BLaER1 treated with 17β-estradiol and CSF1 and Interleukin-3, amounts not matched to agents 10 nM and 100 nM (cell line): ENCODE measurements around the gene PSMA2.

Source experiments
- H3K27ac ChIP-seq, 11 experiments: shearing (Covaris generic); formaldehyde crosslinking; 2 replicates each; pipeline ENCODE4 v1.8.1; 2022
- H3K27me3 ChIP-seq, 11 experiments: shearing (Covaris generic); formaldehyde crosslinking; 2 replicates each; pipeline ENCODE4 v1.8.1; 2022
- H3K36me3 ChIP-seq, 11 experiments: shearing (Covaris generic); formaldehyde crosslinking; 2 replicates each; pipeline ENCODE4 v1.8.1; 2022
- H3K4me1 ChIP-seq, 10 experiments: shearing (Covaris generic); formaldehyde crosslinking; 2 replicates each; pipeline ENCODE4 v1.8.1; 2022
- H3K4me2 ChIP-seq, 11 experiments: shearing (Covaris generic); formaldehyde crosslinking; 2 replicates each; pipeline ENCODE4 v1.8.1; 2022
- H3K4me3 ChIP-seq, 10 experiments: shearing (Covaris generic); formaldehyde crosslinking; 2 replicates each; pipeline ENCODE4 v1.8.1; 2022
- H3K9ac ChIP-seq, 11 experiments: shearing (Covaris generic); formaldehyde crosslinking; 2 replicates each; pipeline ENCODE4 v1.8.1; 2022
- H3K9me3 ChIP-seq, 11 experiments: shearing (Covaris generic); formaldehyde crosslinking; replicated peaks in 1 of 11; 2 replicates each; pipeline ENCODE4 v1.8.1; 2022
- H4K20me1 ChIP-seq, 11 experiments: shearing (Covaris generic); formaldehyde crosslinking; 2 replicates each; pipeline ENCODE4 v1.8.1; 2022
- Cebpa-rat ChIP-seq, 11 experiments: shearing (Covaris generic); IDR thresholded peaks; 2 replicates each; pipeline ENCODE4 v1.8.1; 2022

PSMA2 gene

GRCh38 chr7:42932811-42933591, 1.0 kb upstream of the PSMA2 start:
- peaks cover 27 to 79% (median 53%) of the 10 kb centered on the region in 11 experiments; a peak in 20 of 22 replicates for H4K20me1 ChIP-seq
- peak overlapping the region; percentile 80 to 96 (median 90) for H3K4me3 ChIP-seq
- no peak for TF ChIP-seq Cebpa-rat (IDR thresholded peaks at IDR 0.05)
- peaks cover 24 to 64% (median 33%) of the 10 kb centered on the region in 11 experiments for H3K36me3 ChIP-seq
- peaks cover 36 to 50% (median 46%) of the 10 kb centered on the region in 10 experiments for H3K4me1 ChIP-seq
- H3K27me3 ChIP-seq, result no peaks in the 10 kb centered on the region
- peak overlapping the region; percentile 87 to 98 (median 95) for H3K4me2 ChIP-seq
- no peaks in the 10 kb centered on the region for H3K9me3 ChIP-seq
- peak overlapping the region; percentile 84 to 98 (median 94) for H3K9ac ChIP-seq
- peak overlapping the region; percentile 36 to 97 (median 94); a peak in 21 of 22 replicates for H3K27ac ChIP-seq

- Histone ChIP-seq H3K27ac (peak overlapping the region; percentile 73 to 97 (median 94)), H4K20me1 (peaks cover 33 to 87% (median 67%) of the 10 kb centered on the region in 11 experiments; a peak in 20 of 22 replicates)
Observed at GRCh38 chr7:42931447-42931833, 534 bp downstream of the PSMA2 start.

GRCh38 chr7:42930889-42931288, 1.1 kb downstream of the PSMA2 start:
- Histone ChIP-seq H3K9me3 (no peaks in the 10 kb centered on the region), H3K9ac (peak overlapping the region; percentile 88 to 98 (median 94)), H3K36me3 (peaks cover 25 to 64% (median 34%) of the 10 kb centered on the region in 11 experiments), H3K4me3 (peak overlapping the region; percentile 80 to 96 (median 90)), H3K27ac (peak overlapping the region; percentile 73 to 97 (median 94); a peak in 21 of 22 replicates), H3K4me1 (peaks cover 53 to 71% (median 63%) of the 10 kb centered on the region in 10 experiments), H4K20me1 (peaks cover 33 to 88% (median 68%) of the 10 kb centered on the region in 11 experiments; a peak in 20 of 22 replicates), H3K4me2 (peak overlapping the region; percentile 75 to 96 (median 91)), H3K27me3 (no peaks in the 10 kb centered on the region)
- no peak for TF ChIP-seq Cebpa-rat (IDR thresholded peaks at IDR 0.05)

More at GRCh38 chr7:42931447-42931833, 534 bp downstream of the PSMA2 start:
- peak overlapping the region; percentile 75 to 96 (median 91) for H3K4me2 ChIP-seq
- peak overlapping the region; percentile 80 to 96 (median 90) for H3K4me3 ChIP-seq
- peak overlapping the region; percentile 88 to 98 (median 94) for H3K9ac ChIP-seq
- H3K4me1 ChIP-seq, result peaks cover 47 to 66% (median 58%) of the 10 kb centered on the region in 10 experiments
- H3K27me3 ChIP-seq, result no peaks in the 10 kb centered on the region
- H3K36me3 ChIP-seq, result peaks cover 24 to 64% (median 33%) of the 10 kb centered on the region in 11 experiments
- no peaks in the 10 kb centered on the region for H3K9me3 ChIP-seq
- no peak for TF ChIP-seq Cebpa-rat (IDR thresholded peaks at IDR 0.05)

- H3K4me1 ChIP-seq, result peaks cover 52 to 82% (median 70%) of the 10 kb centered on the region in 10 experiments
- peak overlapping the region in 5 of 11 experiments; percentile 1 to 98 (median 91); a peak in 4 of 22 replicates for H3K9ac ChIP-seq
- TF ChIP-seq Cebpa-rat (IDR thresholded peaks at IDR 0.05), result no peak
- H4K20me1 ChIP-seq, result peaks cover 33 to 88% (median 75%) of the 10 kb centered on the region in 11 experiments; a peak in 20 of 22 replicates
- peaks cover 28 to 64% (median 37%) of the 10 kb centered on the region in 11 experiments for H3K36me3 ChIP-seq
- peak overlapping the region in 2 of 10 experiments; percentile 83 to 90; a peak in 1 of 20 replicates for H3K4me3 ChIP-seq
- no peaks in the 10 kb centered on the region for H3K27me3 ChIP-seq
- no peak overlapping the region for H3K27ac ChIP-seq
- H3K4me2 ChIP-seq, result peak overlapping the region; percentile 75 to 96 (median 91)
- H3K9me3 ChIP-seq, result no peaks in the 10 kb centered on the region
Observed at GRCh38 chr7:42929449-42929848, 2.5 kb downstream of the PSMA2 start.

- H3K9ac ChIP-seq, result no peak overlapping the region
- peaks cover 35 to 64% (median 44%) of the 10 kb centered on the region in 11 experiments for H3K36me3 ChIP-seq
- no peaks in the 10 kb centered on the region for H3K27me3 ChIP-seq
- peaks cover 45 to 77% (median 63%) of the 10 kb centered on the region in 10 experiments for H3K4me1 ChIP-seq
- H3K27ac ChIP-seq, result no peak overlapping the region
- peak overlapping the region; percentile 32 to 96 (median 90); a peak in 20 of 22 replicates for H3K4me2 ChIP-seq
- no peaks in the 10 kb centered on the region for H3K9me3 ChIP-seq
- H3K4me3 ChIP-seq, result no peak overlapping the region
- no peak for TF ChIP-seq Cebpa-rat (IDR thresholded peaks at IDR 0.05)
- peaks cover 33 to 88% (median 71%) of the 10 kb centered on the region in 11 experiments; a peak in 20 of 22 replicates for H4K20me1 ChIP-seq
Observed at GRCh38 chr7:42928754-42929153, 3.2 kb downstream of the PSMA2 start.

- H4K20me1 ChIP-seq, result peaks cover 33 to 84% (median 70%) of the 10 kb centered on the region in 11 experiments; a peak in 20 of 22 replicates
- peaks cover 60 to 90% (median 69%) of the 10 kb centered on the region in 11 experiments for H3K36me3 ChIP-seq
- TF ChIP-seq Cebpa-rat (IDR thresholded peaks at IDR 0.05), result 0 out of 22 replicates have a peak, but pooled peaks of 2 of the 11 experiments have one; percentile 6 to 41
- no peak overlapping the region for H3K4me3 ChIP-seq
- H3K9me3 ChIP-seq, result no peaks in the 10 kb centered on the region
- H3K4me1 ChIP-seq, result peaks cover 39 to 69% (median 56%) of the 10 kb centered on the region in 10 experiments
- no peaks in the 10 kb centered on the region for H3K27me3 ChIP-seq
- peak overlapping the region in 9 of 11 experiments; percentile 11 to 64 (median 39); a peak in 12 of 22 replicates for H3K27ac ChIP-seq
- peak overlapping the region in 5 of 11 experiments; percentile 6 to 14 (median 10); a peak in 5 of 22 replicates for H3K9ac ChIP-seq
- H3K4me2 ChIP-seq, result peak overlapping the region in 7 of 11 experiments; percentile 7 to 59 (median 44); a peak in 14 of 22 replicates
Observed at GRCh38 chr7:42926204-42926603, 5.8 kb downstream of the PSMA2 start.

- Histone ChIP-seq H3K4me2 (peak overlapping the region in 6 of 11 experiments; percentile 24 to 59 (median 49); a peak in 11 of 22 replicates), H3K27me3 (no peaks in the 10 kb centered on the region), H3K4me1 (peaks cover 35 to 67% (median 53%) of the 10 kb centered on the region in 10 experiments), H3K27ac (peak overlapping the region in 9 of 11 experiments; percentile 11 to 64 (median 39); a peak in 12 of 22 replicates), H4K20me1 (peaks cover 34 to 80% (median 64%) of the 10 kb centered on the region in 11 experiments; a peak in 20 of 22 replicates), H3K9me3 (no peaks in the 10 kb centered on the region), H3K9ac (peak overlapping the region in 5 of 11 experiments; percentile 1 to 14 (median 9); a peak in 1 of 22 replicates), H3K36me3 (peaks cover 66 to 94% (median 75%) of the 10 kb centered on the region in 11 experiments), H3K4me3 (no peak overlapping the region)
- no peak for TF ChIP-seq Cebpa-rat (IDR thresholded peaks at IDR 0.05)
Observed at GRCh38 chr7:42925630-42926029, 6.3 kb downstream of the PSMA2 start.

- peak overlapping the region in 1 of 11 experiments; percentile 35; a peak in 1 of 22 replicates for H3K27ac ChIP-seq
- no peak for TF ChIP-seq Cebpa-rat (IDR thresholded peaks at IDR 0.05)
- H3K27me3 ChIP-seq, result no peaks in the 10 kb centered on the region
- H3K9ac ChIP-seq, result no peak overlapping the region
- H3K4me2 ChIP-seq, result peak overlapping the region in 2 of 11 experiments; percentile 26 to 30; a peak in 2 of 22 replicates
- H3K4me3 ChIP-seq, result no peak overlapping the region
- H3K36me3 ChIP-seq, result peaks cover 79 to 99% (median 88%) of the 10 kb centered on the region in 11 experiments
- peaks cover 22 to 67% (median 51%) of the 10 kb centered on the region in 11 experiments; a peak in 20 of 22 replicates for H4K20me1 ChIP-seq
- no peaks in the 10 kb centered on the region for H3K9me3 ChIP-seq
- peaks cover 22 to 54% (median 40%) of the 10 kb centered on the region in 10 experiments for H3K4me1 ChIP-seq
Observed at GRCh38 chr7:42924223-42924838, 7.6 kb downstream of the PSMA2 start.
